ENCODE data around the gene CCDC28A. TPM values are rescaled to one million over a fixed set of nuclear protein-coding genes. Genes with fewer than 3 reads are reported as not detected.
A peak's percentile ranks its signal among the peaks of the same experiment; 100 is the strongest.

CCDC28A gene
- total RNA-seq, 4 donors from 2014 or later, result 18.3 to 26.0 (median 22.1) TPM

GRCh38 chr6:138785079-138785478 is 11.5 kb downstream of the CCDC28A start:
- intact Hi-C loops (cut with DNase I), result no loop called here
- TF ChIP-seq CTCF (IDR thresholded peaks at IDR 0.05) (no peak), EP300 (IDR thresholded peaks at IDR 0.05) (no peak), POLR2A (IDR thresholded peaks at IDR 0.05; ENCODE audit: low read depth) (no peak), POLR2AphosphoS5 (IDR thresholded peaks at IDR 0.05) (no peak)
- H3K36me3 ChIP-seq, result peaks cover 15 to 79% (median 52%) of the 10 kb centered on the region in 4 donors

DNA sequence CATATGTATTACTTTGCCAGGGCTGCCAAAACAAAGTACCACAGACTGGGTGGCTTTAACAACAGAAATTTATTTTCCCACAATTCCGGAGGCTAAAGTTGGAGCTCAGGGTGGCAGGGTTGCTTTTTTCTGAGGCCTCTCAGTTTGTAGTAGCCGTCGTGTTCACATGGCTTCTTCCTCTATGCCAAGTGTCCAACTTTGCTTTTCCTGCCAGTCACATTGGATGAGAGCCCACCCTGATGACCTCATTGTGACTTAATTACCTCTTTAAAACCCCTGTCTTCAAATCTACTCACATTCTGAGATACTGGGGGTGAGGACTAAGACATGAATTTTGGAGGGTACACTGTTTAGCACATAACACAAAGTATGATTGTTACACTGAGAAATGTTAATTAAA is 12.4 kb downstream of the CCDC28A start:
- H3K4me1 ChIP-seq, result peaks cover 9 to 31% (median 26%) of the 10 kb centered on the region in 4 donors
- no peak for DNase-seq (ENCODE audit: extremely low spot score)
- H3K4me3 ChIP-seq, result no peak overlapping the region
- H3K27me3 ChIP-seq, result no peaks in the 10 kb centered on the region
- TF ChIP-seq EP300 (IDR thresholded peaks at IDR 0.05) (no peak), POLR2A (IDR thresholded peaks at IDR 0.05; ENCODE audit: low read depth) (no peak), POLR2AphosphoS5 (IDR thresholded peaks at IDR 0.05) (no peak), CTCF (IDR thresholded peaks at IDR 0.05) (no peak)
- no peaks in the 10 kb centered on the region for H3K9me3 ChIP-seq
- H3K27ac ChIP-seq (replicated peaks in 1 of 4), result peak overlapping the region in 1 of 4 donors; percentile 4
- H3K36me3 ChIP-seq, result peaks cover 23 to 82% (median 53%) of the 10 kb centered on the region in 4 donors
- 72% methylated on average over 3 of the region's 3 CpGs for WGBS
- intact Hi-C loops (cut with DNase I), result no loop called here

More at GRCh38 chr6:138785079-138785478, 11.5 kb downstream of the CCDC28A start:
- DNase-seq (ENCODE audit: extremely low spot score), result no peak
- Histone ChIP-seq H3K4me3 (no peak overlapping the region), H3K27ac (replicated peaks in 1 of 4) (peak overlapping the region in 2 of 4 donors; percentile 1 to 4), H3K4me1 (peaks cover 9 to 31% (median 26%) of the 10 kb centered on the region in 4 donors), H3K27me3 (no peaks in the 10 kb centered on the region), H3K9me3 (no peaks in the 10 kb centered on the region)
- WGBS, result 57% methylated on average over 4 of the region's 4 CpGs

DNA sequence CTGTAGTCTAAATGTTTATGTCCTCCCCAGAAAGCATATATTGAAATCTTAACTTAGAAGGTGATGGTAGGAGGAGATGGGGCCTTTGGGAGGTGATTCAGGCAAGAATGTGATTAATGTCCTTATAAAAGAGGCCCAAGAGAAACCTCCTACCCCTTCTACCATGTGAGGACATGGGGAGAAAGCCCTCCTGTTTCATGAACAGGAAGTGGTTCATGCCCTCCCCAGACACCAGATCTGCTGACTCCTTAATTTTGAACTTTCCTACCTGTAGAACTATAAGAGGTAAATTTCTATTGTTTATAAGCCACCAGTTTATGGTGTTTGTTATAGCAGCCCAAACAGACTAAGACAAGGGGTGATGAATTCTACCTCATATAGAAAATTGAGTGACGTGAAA is 13.6 kb downstream of the CCDC28A start:
- Histone ChIP-seq H3K9me3 (no peaks in the 10 kb centered on the region), H3K27ac (replicated peaks in 1 of 4) (peak overlapping the region in 1 of 4 donors; percentile 15), H3K4me1 (peaks cover 9 to 27% (median 19%) of the 10 kb centered on the region in 4 donors), H3K4me3 (no peak overlapping the region), H3K27me3 (no peaks in the 10 kb centered on the region), H3K36me3 (peaks cover 15 to 82% (median 56%) of the 10 kb centered on the region in 4 donors)
- intact Hi-C loops (cut with DNase I), result no loop called here
- TF ChIP-seq POLR2A (IDR thresholded peaks at IDR 0.05; ENCODE audit: low read depth), result no peak
- TF ChIP-seq POLR2AphosphoS5 (IDR thresholded peaks at IDR 0.05), result no peak
- TF ChIP-seq CTCF (IDR thresholded peaks at IDR 0.05), result no peak
- no peak for TF ChIP-seq EP300 (IDR thresholded peaks at IDR 0.05)
- DNase-seq (ENCODE audit: extremely low spot score), result no peak
- 94% methylated on average over 1 of the region's 1 CpG for WGBS

DNA sequence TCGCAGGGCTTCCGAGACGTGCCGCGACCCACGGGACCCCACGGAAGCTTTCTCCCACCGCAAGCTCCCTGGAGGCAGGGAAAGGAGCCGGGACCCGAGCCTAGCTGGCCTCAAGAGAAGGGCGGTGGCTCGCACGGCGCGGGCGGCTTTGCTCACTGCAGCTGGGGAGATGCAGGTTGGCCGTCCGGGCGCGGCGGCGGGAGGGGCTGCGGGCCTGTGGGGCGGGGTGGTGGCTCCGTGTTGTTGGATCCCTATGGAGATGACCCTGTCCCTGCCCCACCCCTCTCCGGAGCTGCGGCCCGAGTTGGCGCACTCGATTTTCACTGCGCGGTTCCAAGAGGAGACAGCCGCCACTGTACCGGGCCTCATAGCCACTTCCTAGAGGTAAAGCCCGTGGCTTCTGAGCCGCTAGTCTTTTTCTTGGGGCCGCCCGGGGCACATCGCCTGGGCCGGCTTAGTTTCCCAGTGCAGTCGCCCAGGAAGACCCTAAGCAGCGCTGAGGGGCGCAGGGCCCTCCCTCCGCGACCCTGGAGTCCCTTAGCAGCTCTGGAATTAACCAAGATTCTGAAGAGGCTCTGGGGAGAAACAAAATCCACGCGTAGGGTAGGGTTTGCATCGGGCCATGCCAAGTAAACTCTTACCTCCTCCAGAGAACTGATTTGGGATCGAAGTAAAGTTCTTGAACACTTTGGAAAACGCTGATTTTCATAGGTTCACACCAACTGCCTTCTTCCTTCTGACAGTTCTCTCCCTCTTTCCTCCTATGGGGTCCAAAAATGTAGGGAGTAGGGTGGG is 22.4 kb downstream of the CCDC28A start, which contains the start of gene ECT2L:
Gene ECT2L (plus strand): TSS at position 279 of the 795 bp plus-strand sequence. CDS start 17,188 bp downstream, outside the sequence.
- Histone ChIP-seq H3K36me3 (peaks cover 0 to 25% (median 12%) of the 10 kb centered on the region in 4 donors), H3K27ac (replicated peaks in 1 of 4) (peak within 1 kb of the TSS; percentile 77 to 87 (median 82)), H3K4me3 (peak within 1 kb of the TSS; percentile 49 to 61 (median 56)), H3K27me3 (no peaks in the 10 kb centered on the region), H3K9me3 (no peaks in the 10 kb centered on the region), H3K4me1 (peaks cover 0 to 22% (median 17%) of the 10 kb centered on the region in 4 donors)
- intact Hi-C loops (cut with DNase I), result no loop called here
- peak; percentile 93 for DNase-seq (ENCODE audit: extremely low spot score)
- TF ChIP-seq EP300 (IDR thresholded peaks at IDR 0.05) (no peak), POLR2A (IDR thresholded peaks at IDR 0.05; ENCODE audit: low read depth) (no peak), CTCF (IDR thresholded peaks at IDR 0.05) (no peak), POLR2AphosphoS5 (IDR thresholded peaks at IDR 0.05) (peak; percentile 31 to 74)
- WGBS, result 24% methylated on average over 31 of the region's 50 CpGs

Data from esophagus muscularis mucosa (tissue), 4 donors.